HAP-1 (cell line): ENCODE results near the gene RAMP2.
"Not testable (repeated sequence)": the region's sequence is repeated elsewhere in the genome, so short reads cannot be mapped to it uniquely, and the experiment has no call there.

Source experiments
- DNase-seq, 2 experiments: peaks; one replicate each; pipeline ENCODE4 v3.0.0-alpha.2; 2016 to 2020; ENCODE audit warnings: low spot score in 2 of 2
- H3K27me3 ChIP-seq: fragments of 250-450 bp; sonication (Bioruptor Pico); 2 replicates; pipeline ENCODE4 v1.5.1; 2020; ENCODE audit warnings: low read depth, mild to moderate bottlenecking, moderate library complexity
- H3K36me3 ChIP-seq: fragments of 250-450 bp; sonication (Bioruptor Pico); replicated peaks from 2 replicates; pipeline ENCODE4 v1.5.1; 2020; ENCODE audit warnings: mild to moderate bottlenecking
- H3K4me1 ChIP-seq: fragments of 250-450 bp; sonication (Bioruptor Pico); 2 replicates; pipeline ENCODE4 v1.5.1; 2020; ENCODE audit warnings: mild to moderate bottlenecking
- H3K4me3 ChIP-seq: fragments of 250-450 bp; sonication (Bioruptor Pico); 2 replicates; pipeline ENCODE4 v1.5.1; 2020; ENCODE audit warnings: mild to moderate bottlenecking, moderate library complexity
- H3K9me3 ChIP-seq: fragments of 250-450 bp; sonication (Bioruptor Pico); 2 replicates; pipeline ENCODE4 v1.5.1; 2020; ENCODE audit warnings: mild to moderate bottlenecking, moderate library complexity
- in situ Hi-C: fragments of 300-500 bp; cut with MboI; formaldehyde crosslinking; loops from 3 replicates; pipeline ENCODE4 v1.14.3; 2020; ENCODE audit warnings: low sequenced_read_pairs, inconsistent platforms, mixed read lengths

The RAMP2 gene, protein sequence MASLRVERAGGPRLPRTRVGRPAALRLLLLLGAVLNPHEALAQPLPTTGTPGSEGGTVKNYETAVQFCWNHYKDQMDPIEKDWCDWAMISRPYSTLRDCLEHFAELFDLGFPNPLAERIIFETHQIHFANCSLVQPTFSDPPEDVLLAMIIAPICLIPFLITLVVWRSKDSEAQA

DNA sequence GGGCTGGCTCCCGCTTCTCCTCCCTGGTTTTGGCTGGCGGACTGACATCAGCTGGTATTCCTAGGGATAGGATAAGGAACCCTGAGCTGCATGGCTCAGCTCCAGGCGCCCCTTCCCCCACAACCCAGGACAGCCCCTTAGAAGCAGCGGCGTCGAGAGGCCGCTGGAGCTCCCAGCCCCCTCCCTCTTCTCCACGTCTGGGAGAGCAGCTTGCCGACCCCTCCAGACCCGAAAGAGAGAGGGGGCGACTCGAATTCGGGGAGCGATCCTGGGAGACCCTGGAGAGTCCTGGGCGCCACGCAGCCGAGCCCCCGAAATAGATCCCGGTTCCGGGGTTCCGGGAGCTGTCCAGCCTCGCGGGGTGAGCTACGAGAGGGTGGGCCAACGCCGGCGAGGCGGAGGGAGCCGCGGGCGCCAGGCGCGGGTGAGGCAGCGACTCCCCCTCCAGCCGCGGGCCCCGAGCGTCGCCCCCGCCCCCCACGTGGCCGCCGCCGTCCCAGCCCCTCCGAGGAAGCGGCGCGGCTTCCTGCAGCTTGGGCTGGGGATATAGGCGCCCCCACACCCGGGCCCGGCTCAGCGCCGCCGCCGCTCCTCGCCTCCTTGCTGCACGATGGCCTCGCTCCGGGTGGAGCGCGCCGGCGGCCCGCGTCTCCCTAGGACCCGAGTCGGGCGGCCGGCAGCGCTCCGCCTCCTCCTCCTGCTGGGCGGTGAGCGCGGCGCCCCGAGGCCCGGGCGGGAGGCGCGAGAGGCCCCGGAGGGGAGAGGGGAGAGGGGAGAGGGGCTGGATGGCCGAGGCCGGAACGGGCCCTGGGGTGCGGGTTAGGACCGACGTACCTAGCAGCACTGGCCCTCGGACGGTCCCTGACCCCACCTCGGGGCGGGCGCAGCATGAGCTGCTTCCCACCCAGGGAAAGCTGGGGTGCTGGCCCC is at the start of gene RAMP2:
Gene RAMP2 (plus strand): TSS at position 576 of the 930 bp plus-strand sequence. CDS start 35 bp downstream, at position 611.
- Histone ChIP-seq H3K9me3 (no peaks in the 10 kb centered on the region), H3K4me1 (peaks cover 15% of the 10 kb centered on the region), H3K27me3 (peaks cover 8% of the 10 kb centered on the region), H3K4me3 (peak within 1 kb of the TSS; percentile 15), H3K36me3 (no peaks in the 10 kb centered on the region)
- peak in 1 of 2 experiments; percentile 55 for DNase-seq
- in situ Hi-C loops = loop anchor here (25.0 kb wide), 1 partner anchor 174 kb away; the partner anchor contains the start of gene PSMC3IP

DNA sequence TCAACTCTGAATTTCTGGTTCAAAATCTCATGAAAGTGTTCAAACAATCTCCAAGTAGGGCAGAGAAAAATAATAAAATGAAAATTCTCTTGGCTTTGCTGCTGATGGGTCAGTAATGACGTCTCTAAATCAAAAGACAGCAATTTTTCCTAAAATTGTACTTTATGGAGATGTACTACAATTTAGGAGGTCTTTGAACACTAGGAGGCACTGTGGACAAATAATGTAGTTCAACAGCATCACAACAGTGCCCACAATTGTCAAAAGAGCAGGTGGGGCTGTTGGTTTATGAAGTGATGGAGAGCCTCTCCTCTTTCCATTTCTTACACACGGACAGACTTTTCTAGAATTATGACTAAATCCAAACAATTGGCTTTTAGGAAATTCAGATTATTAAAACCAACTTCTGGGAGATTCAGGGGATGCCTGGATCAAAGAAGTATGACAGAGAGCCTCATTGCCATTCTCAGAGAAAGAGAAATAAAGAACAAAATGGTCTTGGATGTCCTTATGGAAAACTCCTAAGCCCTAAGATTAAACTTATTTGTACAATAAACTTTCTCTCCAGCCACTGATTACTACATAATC is 39.9 kb upstream of the RAMP2 start:
- Histone ChIP-seq H3K9me3 (no peaks in the 10 kb centered on the region), H3K27me3 (no peaks in the 10 kb centered on the region), H3K36me3 (peaks cover 54% of the 10 kb centered on the region), H3K4me3 (no peak overlapping the region), H3K4me1 (no peaks in the 10 kb centered on the region)
- in situ Hi-C loops = no loop called here
- DNase-seq = peak; percentile 54 to 69

DNA sequence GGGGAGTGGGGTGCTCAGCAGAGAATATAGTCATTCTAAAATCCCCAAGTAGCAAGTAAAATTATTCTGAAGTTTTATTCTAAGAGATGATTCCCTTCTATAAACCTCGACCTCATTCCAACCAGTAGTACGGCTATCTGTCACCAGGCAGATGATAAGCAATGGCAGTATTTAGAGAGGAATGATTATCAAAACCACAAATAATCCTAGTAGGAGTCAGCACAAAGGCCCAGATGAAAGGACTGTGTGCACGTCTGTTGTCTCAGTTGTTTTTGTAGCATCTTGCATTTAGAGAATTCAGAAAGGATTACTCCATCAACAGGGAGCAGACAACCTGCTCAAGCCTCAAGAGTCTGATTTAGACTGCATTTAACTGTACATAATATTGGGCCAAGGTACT is 37.4 kb upstream of the RAMP2 start:
- H3K9me3 ChIP-seq = no peaks in the 10 kb centered on the region
- in situ Hi-C loops = no loop called here
- peaks cover 54% of the 10 kb centered on the region for H3K36me3 ChIP-seq

DNA sequence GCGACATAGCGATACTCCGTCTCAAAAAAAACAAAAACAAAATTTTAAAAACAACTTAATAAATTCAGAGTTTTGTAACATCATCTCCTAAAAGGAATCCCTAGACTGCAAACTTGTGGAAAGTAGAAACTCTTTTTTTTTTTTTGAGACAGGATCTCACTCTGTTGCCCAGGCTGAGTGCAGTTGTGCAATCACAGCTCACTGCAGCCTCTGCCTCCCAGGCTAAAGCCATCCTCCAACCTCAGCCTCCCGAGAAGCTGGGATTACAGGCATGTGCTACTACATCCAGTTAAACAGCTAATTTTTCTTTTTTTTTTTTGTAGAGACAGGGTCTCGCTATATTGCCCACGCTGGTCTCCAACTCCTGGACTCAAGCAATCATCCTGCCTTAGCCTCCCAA is 35.9 kb upstream of the RAMP2 start:
- H3K27me3 ChIP-seq = no peaks in the 10 kb centered on the region
- H3K9me3 ChIP-seq = no peaks in the 10 kb centered on the region
- no peaks in the 10 kb centered on the region for H3K4me1 ChIP-seq
- H3K4me3 ChIP-seq = no peak overlapping the region
- DNase-seq = no peak
- in situ Hi-C loops = no loop called here
- H3K36me3 ChIP-seq = peaks cover 43% of the 10 kb centered on the region

More for the DNA sequence above, 37.4 kb upstream of the RAMP2 start:
- H3K4me1 ChIP-seq = no peaks in the 10 kb centered on the region
- DNase-seq = no peak
- H3K4me3 ChIP-seq = no peak overlapping the region
- H3K27me3 ChIP-seq = no peaks in the 10 kb centered on the region

DNA sequence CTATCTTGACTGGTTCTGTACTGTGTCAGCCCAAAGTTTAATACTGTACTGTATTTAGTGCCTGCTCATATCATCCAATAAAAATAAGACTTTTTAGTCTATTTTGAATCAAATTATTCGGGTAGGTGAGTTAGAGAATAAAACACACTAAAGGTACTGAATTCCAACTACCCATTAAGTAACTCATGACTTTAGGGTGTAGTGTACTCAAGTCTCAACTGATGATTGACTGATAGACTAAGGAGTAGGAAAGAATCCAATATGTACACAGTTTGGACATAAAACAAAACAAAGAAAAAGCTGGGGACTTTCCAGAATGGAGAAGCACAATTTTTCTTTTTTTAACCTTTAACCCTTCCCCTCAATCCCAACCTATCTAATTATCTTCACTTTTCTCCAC is 20.3 kb upstream of the RAMP2 start:
- Histone ChIP-seq H3K4me3 (no peak overlapping the region), H3K9me3 (peaks cover 4% of the 10 kb centered on the region; the same call in 1 of the 2 replicates), H3K36me3 (no peaks in the 10 kb centered on the region), H3K27me3 (no peaks in the 10 kb centered on the region), H3K4me1 (peaks cover 19% of the 10 kb centered on the region)
- in situ Hi-C loops = no loop called here
- no peak for DNase-seq

DNA sequence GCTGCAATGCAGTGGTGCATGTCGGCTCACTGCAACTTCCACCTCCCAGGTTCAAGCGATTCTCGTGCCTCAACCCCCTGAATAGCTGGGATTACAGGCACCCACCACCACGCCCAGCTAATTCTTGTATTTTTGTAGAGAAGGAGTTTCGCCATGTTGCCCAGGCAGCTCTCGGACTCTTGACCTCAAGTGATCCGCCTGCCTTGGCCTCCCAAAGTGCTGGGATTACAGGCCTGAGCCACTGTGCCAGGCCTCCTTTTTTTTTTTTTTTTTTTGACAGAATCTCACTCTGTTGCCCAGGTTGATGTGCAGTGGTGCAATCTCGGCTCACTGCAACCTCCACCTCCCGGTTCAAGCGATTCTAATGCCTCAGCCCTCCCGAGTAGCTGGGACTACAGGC is 18.1 kb upstream of the RAMP2 start:
- H3K4me3 ChIP-seq, H3K9me3 ChIP-seq, H3K27me3 ChIP-seq, DNase-seq, in situ Hi-C loops, H3K36me3 ChIP-seq: not testable (repeated sequence)
- peaks cover 19% of the 10 kb centered on the region for H3K4me1 ChIP-seq

DNA sequence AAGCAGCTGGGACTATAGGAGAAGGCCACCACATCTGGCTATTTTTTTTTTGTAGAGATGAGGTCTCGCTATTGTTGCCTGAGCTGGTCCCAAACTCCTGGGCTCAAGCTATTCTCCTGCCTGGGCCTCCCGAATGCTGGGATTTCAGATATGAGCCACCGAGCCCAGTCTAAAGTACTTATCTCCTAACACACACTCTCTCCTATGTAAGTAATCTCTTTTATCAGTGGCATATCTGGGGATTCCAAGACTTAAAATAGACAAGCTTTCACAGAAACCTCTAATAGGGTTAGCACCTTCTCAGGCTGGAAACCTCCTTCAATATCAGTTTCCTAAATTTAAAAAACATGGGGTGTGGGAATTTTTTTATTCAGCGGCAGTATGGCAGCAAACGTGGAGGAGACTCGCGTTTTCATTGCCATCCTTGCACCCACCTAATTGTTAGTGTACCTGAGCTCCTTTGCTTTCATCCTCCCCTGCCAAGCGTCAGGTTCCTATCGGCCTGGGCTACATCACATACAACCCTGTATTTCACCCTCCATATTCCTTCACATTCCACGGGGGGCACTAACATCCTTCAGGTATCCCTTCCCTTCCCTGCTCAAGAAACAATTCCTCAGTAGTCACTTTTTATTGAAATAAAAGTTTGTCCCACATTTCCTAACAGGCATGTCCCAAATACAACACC is 17.3 kb upstream of the RAMP2 start:
- H3K27me3 ChIP-seq = no peaks in the 10 kb centered on the region
- no peaks in the 10 kb centered on the region for H3K36me3 ChIP-seq
- no peak for DNase-seq
- in situ Hi-C loops = no loop called here
- H3K4me3 ChIP-seq = peak overlapping the region; percentile 56
- H3K9me3 ChIP-seq = peaks cover 4% of the 10 kb centered on the region; the same call in 1 of the 2 replicates
- H3K4me1 ChIP-seq = peaks cover 19% of the 10 kb centered on the region

DNA sequence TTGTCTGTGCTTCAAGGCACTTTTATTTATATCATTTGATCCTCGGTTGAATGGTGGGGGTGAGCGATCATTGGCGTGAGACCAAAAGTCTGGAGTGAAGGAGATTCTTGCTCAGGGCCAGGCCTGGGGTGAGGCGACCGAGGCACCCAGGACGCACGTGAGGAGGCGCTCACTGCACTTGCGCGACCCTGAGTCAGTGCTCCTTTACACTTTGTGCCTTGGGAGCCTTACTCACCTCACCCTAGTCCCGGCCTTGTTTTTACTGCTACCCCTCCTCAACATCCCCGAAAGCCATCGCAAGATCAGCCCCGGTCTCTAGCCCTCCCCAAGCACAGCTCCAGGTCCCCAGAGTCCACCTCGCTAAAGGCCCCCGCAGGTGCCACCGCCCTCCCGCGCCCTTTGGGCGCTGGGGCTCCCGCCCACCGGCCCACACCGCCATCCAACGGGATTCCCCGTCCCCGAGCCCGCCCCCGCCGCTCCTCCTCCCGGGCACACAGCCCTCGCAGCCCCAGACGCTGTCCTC is 16.7 kb upstream of the RAMP2 start:
- Histone ChIP-seq H3K4me3 (peak overlapping the region; percentile 56), H3K27me3 (no peaks in the 10 kb centered on the region), H3K4me1 (peaks cover 19% of the 10 kb centered on the region), H3K36me3 (no peaks in the 10 kb centered on the region), H3K9me3 (peaks cover 4% of the 10 kb centered on the region; the same call in 1 of the 2 replicates)
- peak; percentile 71 to 91 for DNase-seq
- in situ Hi-C loops = no loop called here

DNA sequence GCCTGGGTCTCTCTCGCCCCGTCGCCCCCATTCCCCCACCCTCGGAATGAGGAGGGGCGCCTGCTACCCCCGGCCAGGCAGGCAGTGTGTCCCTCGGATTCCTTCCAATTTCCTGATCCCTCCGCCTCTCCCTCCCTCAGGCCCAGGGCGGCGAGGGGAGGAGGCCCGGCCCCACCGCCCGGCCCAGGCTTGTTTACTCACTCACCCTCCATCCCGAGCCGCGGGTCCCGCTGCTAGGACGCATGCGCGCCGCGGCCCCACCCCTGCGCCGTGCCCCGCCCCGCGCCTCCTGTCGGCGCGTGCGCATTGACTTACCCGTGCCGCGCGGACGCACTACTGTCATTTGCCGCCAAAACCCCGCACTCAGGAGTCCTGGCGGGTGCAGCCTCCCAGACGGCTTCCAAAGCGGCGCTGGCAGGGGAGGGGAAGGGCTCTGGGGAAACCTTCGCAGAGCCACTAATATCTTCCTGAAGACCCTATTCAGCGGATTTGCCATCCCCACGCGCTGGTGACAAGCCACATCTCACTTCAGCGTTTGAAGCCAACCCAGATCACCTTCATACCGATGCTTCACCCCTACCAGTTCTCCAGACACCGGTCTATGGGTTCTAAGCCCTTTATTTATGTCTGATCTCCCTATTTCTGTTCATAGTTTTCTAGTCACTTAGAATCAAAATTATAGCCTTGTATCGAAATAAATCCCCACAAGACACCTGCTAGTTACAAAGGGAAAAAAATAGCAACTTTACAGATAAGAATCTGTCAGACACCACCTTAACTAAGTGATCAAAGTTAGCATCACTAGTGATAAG is 16.0 kb upstream of the RAMP2 start, which contains the start of gene EZH1:
Gene EZH1 (minus strand): TSS at position 235 of the 812 bp plus-strand sequence. CDS start 16,099 bp downstream, outside the sequence.
- Histone ChIP-seq H3K4me3 (peak within 1 kb of the TSS; percentile 56), H3K27me3 (no peaks in the 10 kb centered on the region), H3K36me3 (no peaks in the 10 kb centered on the region), H3K4me1 (peaks cover 19% of the 10 kb centered on the region), H3K9me3 (peaks cover 4% of the 10 kb centered on the region; the same call in 1 of the 2 replicates)
- DNase-seq = peak; percentile 95
- in situ Hi-C loops = no loop called here

DNA sequence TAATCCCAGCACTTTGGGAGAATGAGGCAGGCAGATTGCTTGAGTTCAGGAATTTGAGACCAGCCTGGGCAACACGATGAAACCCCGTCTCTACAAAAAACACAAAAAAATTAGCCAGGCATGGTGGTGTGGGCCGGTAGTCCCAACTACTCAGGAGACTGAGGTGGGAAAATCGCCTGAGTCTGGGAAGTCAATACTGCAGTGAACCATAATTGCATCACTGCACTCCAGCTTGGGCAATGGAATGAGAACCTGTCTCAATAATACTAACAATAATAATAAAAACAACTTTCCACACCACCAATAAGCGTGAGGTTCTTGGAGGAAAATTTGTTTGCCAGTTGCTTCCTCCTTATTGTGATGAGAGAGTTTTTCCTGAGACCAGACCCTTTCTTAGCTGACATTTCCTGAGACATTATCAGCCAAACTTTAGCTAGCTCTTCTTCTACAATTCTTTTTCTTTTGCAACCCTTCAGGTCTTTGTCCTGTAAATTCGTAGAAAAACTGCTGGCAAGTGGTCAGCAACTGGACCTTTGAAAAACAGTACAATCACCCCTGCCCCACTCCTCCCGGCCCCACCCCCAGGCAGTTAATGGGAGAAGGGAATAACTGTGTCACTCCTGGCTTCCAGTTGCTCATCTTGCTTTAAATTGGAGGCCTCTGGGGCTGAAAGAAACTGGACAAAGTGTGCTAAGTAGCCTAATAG is 12.7 kb upstream of the RAMP2 start:
- Histone ChIP-seq H3K9me3 (peaks cover 4% of the 10 kb centered on the region; the same call in 1 of the 2 replicates), H3K4me3 (no peak overlapping the region), H3K4me1 (peaks cover 13% of the 10 kb centered on the region), H3K27me3 (no peaks in the 10 kb centered on the region; the same call in 1 of the 2 replicates), H3K36me3 (no peaks in the 10 kb centered on the region)
- in situ Hi-C loops = no loop called here
- DNase-seq = no peak

DNA sequence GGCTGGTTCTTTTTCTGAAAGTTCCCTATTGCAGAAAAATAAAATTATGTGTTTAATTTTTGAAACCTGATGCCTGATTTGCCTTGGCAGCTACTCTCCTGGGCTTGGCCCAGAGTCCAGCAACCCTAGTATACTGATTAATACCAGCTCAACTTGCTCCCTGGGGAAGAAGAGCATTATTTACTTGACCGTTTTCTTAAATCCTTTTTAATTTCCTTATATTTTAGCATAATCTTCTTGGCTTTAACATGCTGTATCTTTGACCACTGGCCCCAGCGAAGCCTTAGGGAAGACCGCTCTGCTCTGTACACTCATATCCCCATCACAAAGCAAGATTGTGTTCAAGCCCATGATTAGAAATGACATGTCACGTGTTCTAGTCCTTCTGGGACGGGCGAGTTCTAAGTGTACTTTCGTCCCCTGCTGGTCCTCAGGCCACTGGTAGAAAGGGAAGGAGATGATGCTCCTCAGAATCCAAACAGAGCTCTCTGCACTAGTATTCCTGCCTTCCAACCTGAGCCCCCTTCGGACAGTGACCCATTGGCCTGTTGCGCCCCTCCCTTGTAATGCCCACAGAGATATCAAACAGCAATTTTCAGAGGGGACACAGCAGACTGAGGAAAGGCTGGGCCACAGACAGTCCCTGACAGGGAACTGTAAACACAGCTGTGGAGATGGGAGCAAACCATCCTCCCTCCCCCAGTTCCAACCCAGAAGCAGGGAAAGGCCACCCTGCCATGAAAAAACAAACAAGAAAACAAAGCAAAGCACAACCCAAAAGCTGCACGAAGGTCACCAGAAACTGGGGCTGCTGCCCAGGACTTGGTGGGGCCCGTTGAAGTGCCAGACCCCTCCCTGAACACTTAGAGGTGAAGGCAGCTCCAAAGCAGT is 11.9 kb upstream of the RAMP2 start:
- Histone ChIP-seq H3K9me3 (peaks cover 4% of the 10 kb centered on the region; the same call in 1 of the 2 replicates), H3K36me3 (no peaks in the 10 kb centered on the region), H3K4me3 (no peak overlapping the region), H3K4me1 (peaks cover 6% of the 10 kb centered on the region), H3K27me3 (no peaks in the 10 kb centered on the region; the same call in 1 of the 2 replicates)
- DNase-seq = no peak
- in situ Hi-C loops = no loop called here
